ENCODE results near the gene MRPL44. TPM values are rescaled to one million over a fixed set of nuclear protein-coding genes. Genes with fewer than 3 reads are reported as not detected.
"Not testable (repeated sequence)": the region's sequence is repeated elsewhere in the genome, so short reads cannot be mapped to it uniquely, and the experiment has no call there.

MRPL44 gene
- total RNA-seq, 1 donor from 2014 or later = 49.9 TPM

DNA sequence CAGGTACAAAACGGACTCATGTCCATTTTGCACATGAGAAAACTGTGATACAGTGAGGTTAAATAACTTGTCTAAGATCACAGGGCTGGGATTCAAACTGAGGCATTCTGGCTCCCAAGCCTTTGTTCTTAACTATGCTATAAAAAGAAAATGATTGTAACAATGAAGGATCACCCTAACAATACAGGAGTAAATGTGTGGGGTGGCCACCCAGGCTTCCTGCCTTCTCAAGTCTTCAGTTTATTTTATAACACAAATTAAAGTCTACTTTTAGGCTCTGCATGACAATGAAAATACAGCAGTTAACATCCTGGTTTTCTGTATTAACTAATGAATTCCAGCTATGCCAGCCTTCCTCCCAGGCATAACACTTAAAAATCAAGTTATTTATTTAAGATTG, 19.7 kb upstream of the MRPL44 start:
- TF ChIP-seq CTCF (conservative IDR thresholded peaks at IDR 0.05; ENCODE audit: low read depth, low read length) = no peak
- H3K4me3 ChIP-seq (ENCODE audit: low read depth, low read length) = no peak overlapping the region
- DNase-seq (ENCODE audit: low read depth) = no peak

GRCh38 chr2:223939438-223939837, 17.8 kb upstream of the MRPL44 start:
- not testable (repeated sequence) for DNase-seq (ENCODE audit: low read depth)

DNA sequence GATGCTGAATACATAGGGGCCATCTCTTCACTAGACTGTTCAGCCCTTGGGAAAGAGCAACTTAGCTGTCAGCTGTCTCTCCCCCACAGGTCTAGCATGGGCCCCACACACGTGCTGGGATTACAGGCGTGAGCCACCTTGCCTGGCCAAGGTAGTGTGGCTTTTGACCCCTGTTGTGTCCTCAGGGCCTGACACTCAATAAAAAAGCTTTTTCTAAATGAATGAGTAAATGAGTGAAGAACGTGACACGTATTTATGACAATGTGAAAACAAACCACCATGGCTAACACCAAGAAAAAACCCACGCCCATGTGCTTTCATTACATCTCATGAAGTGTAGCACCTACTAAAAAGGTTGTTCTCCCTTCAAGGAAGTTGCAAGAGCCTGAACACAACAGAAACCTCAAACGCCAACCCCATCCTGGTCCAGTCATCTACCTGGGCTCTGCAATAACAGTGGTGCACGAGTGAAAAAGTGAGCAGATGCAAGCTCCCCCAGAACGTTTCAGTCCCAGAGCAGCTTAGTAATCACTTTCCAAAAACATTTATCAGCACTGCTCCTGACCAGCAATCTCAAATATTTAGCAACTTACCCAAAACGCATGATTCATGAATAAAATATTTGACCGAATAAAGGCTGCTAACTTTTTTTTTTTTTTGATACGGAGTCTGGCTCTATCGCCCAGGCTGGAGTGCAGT, 15.5 kb upstream of the MRPL44 start:
- no peak for TF ChIP-seq CTCF (conservative IDR thresholded peaks at IDR 0.05; ENCODE audit: low read depth, low read length)
- H3K4me3 ChIP-seq (ENCODE audit: low read depth, low read length) = no peak overlapping the region
- DNase-seq (ENCODE audit: low read depth) = no peak

More at GRCh38 chr2:223939438-223939837, 17.8 kb upstream of the MRPL44 start:
- not testable (repeated sequence) for H3K4me3 ChIP-seq (ENCODE audit: low read depth, low read length)

DNA sequence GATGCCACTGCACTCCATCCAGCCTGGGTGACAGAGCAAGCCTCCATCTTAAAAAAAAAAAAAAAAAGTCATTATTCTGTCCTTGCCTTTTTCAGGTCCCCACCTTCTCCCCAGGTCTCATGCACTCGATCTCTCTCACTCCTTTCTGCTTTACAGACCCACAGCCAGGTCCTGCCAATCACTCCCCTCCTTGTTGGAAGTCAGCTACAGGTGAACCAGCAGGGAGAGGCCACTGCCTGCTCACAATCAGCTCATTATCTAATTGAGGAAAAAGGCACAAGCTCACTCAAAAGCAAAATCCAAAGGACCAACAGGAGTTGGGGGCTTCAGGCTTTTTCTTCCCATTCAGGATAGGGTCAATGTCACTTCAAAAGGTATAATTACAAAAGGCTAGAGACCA, 14.1 kb upstream of the MRPL44 start:
- no peak for TF ChIP-seq CTCF (conservative IDR thresholded peaks at IDR 0.05; ENCODE audit: low read depth, low read length)
- peak overlapping the region; percentile 93 for H3K4me3 ChIP-seq (ENCODE audit: low read depth, low read length)
- DNase-seq (ENCODE audit: low read depth) = no peak

GRCh38 chr2:223943561-223944008, 13.7 kb upstream of the MRPL44 start:
- TF ChIP-seq CTCF (conservative IDR thresholded peaks at IDR 0.05; ENCODE audit: low read depth, low read length) = no peak
- H3K4me3 ChIP-seq (ENCODE audit: low read depth, low read length) = peak overlapping the region; percentile 93
- DNase-seq (ENCODE audit: low read depth) = no peak

DNA sequence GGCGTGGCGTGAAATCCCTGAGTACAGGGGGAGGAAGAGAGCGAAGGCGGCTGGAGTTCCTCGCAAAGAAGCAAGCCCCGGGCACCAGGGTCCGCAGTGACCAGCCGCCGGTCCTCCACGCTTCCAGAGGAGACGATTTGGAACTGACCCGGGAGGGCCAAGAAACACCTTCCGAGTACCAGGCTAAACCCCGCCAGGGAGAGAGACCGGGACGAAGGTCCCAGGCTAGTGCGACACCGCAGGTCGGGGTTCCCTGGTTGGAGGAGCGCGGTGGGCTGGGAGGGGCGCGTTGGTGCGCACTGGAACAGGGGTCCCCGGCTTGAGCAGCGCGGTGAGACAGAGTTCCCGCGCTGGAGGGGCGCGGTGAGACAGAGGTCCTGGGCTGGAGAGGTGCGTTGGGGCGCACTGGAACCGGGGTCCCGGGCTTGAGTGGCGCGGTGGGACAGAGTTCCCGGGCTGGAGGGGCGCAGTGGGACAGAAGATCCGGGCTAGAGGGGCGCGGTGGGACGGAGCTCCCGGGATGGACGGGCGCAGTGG, 13.0 kb upstream of the MRPL44 start:
- TF ChIP-seq CTCF (conservative IDR thresholded peaks at IDR 0.05; ENCODE audit: low read depth, low read length) = no peak
- no peak for DNase-seq (ENCODE audit: low read depth)
- H3K4me3 ChIP-seq (ENCODE audit: low read depth, low read length) = peak overlapping the region; percentile 93

DNA sequence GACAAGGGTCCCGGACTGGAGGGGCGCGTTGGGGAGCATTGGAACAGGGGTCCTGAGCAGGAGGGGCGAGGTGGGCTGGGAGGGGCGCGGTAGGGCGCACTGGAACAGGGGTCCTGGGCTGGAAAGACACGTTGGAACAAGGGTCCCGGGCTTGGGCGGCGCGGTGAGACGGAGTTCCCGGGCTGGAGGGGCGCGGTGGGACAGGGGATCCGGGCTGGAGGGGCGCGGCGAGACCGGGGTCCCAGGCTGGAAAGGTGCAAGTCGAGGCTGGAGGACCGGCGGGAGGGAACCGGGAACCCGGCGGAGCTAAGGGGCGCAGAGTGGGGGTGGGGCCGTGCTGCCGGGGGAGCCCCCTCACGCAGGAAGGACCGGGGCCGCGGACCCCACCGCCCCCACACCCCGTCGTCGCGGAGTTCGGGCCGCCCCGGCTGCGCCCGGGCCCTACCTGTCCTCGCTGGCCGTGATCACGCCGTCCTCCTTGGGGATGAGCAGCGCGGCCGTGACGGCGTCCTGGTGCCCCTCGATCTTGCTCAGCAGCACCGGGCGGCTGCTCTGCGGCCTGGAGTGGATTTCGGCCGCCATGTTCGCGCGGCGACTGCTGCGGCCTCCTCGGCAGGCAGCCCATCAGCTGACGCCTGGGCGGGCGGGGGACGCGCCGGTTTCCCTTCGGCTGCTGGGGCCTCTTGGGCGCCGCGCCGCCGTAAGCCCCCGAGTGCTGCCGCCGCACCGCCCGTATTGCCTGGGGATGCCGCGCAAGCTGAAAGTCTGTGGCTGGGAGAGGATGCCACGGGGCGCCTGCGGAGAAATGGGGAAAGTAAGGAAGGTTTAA, 12.3 kb upstream of the MRPL44 start, which contains the start of gene WDFY1:
Gene WDFY1, minus strand, starts transcription at position 633 of the 829 bp plus-strand sequence. Its CDS starts 51 bp downstream, at position 582.
- DNase-seq (ENCODE audit: low read depth) = no peak
- TF ChIP-seq CTCF (conservative IDR thresholded peaks at IDR 0.05; ENCODE audit: low read depth, low read length) = no peak
- H3K4me3 ChIP-seq (ENCODE audit: low read depth, low read length) = peak within 1 kb of the TSS; percentile 93

Data from epithelial cell of proximal tubule (primary cell).